Neural progenitor cell (in vitro differentiated cells): ENCODE data around the gene SPTB. TPM values are rescaled to one million over a fixed set of nuclear protein-coding genes. Genes with fewer than 3 reads are reported as not detected.

Source experiments
- DNase-seq: peaks from one replicate; pipeline ENCODE4 v3.0.0-alpha.2; 2016; ENCODE audit warnings: low spot score
- H2AFZ ChIP-seq: fragments of 200-600 bp; sonication (generic); replicated peaks from 2 replicates; pipeline ENCODE4 v1.6.1; 2016; ENCODE audit warnings: antibody characterized with exemption
- H3F3A ChIP-seq: fragments of 200-600 bp; sonication (generic); 2 replicates; pipeline ENCODE4 v1.6.1; 2016; ENCODE audit warnings: antibody characterized with exemption, low read depth
- H3K27ac ChIP-seq: fragments of 200-600 bp; sonication (generic); 2 replicates; pipeline ENCODE4 v1.5.1; 2016; ENCODE audit warnings: mild to moderate bottlenecking
- H3K27me3 ChIP-seq: fragments of 200-600 bp; sonication (generic); 2 replicates; pipeline ENCODE4 v1.6.1; 2016; ENCODE audit warnings: mild to moderate bottlenecking, moderate library complexity
- H3K36me3 ChIP-seq: fragments of 200-600 bp; sonication (generic); 2 replicates; pipeline ENCODE4 v1.5.1; 2016
- H3K4me1 ChIP-seq: fragments of 200-600 bp; sonication (generic); 2 replicates; pipeline ENCODE4 v1.6.1; 2016; ENCODE audit warnings: mixed run types
- H3K4me2 ChIP-seq: fragments of 200-600 bp; sonication (generic); 2 replicates; pipeline ENCODE4 v1.6.1; 2016
- H3K4me3 ChIP-seq: fragments of 200-600 bp; sonication (generic); 2 replicates; pipeline ENCODE4 v1.5.1; 2016
- H3K79me2 ChIP-seq: fragments of 200-600 bp; sonication (generic); 2 replicates; pipeline ENCODE4 v1.6.1; 2016; ENCODE audit warnings: low read depth
- H3K9ac ChIP-seq: fragments of 200-600 bp; sonication (generic); 2 replicates; pipeline ENCODE4 v1.6.1; 2016
- H3K9me3 ChIP-seq: fragments of 200-600 bp; sonication (generic); 2 replicates; pipeline ENCODE4 v1.5.1; 2016; ENCODE audit warnings: low read depth
- H4K20me1 ChIP-seq: fragments of 200-600 bp; sonication (generic); 2 replicates; pipeline ENCODE4 v1.6.1; 2016; ENCODE audit warnings: low read depth
- H3K27ac Mint-ChIP-seq: 3 replicates; pipeline ENCODE4 v1.8.0; 2021; ENCODE audit warnings: mixed read lengths
- H3K27me3 Mint-ChIP-seq: 2 replicates; pipeline ENCODE4 v1.8.0; 2022; ENCODE audit warnings: low read depth, mild to moderate bottlenecking, inconsistent platforms, moderate library complexity, mixed read lengths; ENCODE audit not compliant: insufficient read depth
- H3K36me3 Mint-ChIP-seq: 3 replicates; pipeline ENCODE4 v1.8.0; 2021; ENCODE audit warnings: mixed read lengths
- H3K4me1 Mint-ChIP-seq: 3 replicates; pipeline ENCODE4 v1.8.0; 2021; ENCODE audit warnings: mixed read lengths
- H3K4me3 Mint-ChIP-seq: 3 replicates; pipeline ENCODE4 v1.8.0; 2021; ENCODE audit warnings: mild to moderate bottlenecking, moderate library complexity, mixed read lengths
- H3K9me3 Mint-ChIP-seq: 3 replicates; pipeline ENCODE4 v1.8.0; 2020; ENCODE audit warnings: mixed read lengths
- EZH2 ChIP-seq: fragments of 200-600 bp; sonication (generic); IDR thresholded peaks from 2 replicates; pipeline ENCODE4 v1.6.1; 2017; ENCODE audit warnings: antibody characterized with exemption, mild to moderate bottlenecking, moderate library complexity
- EZH2phosphoT487 ChIP-seq: fragments of 200-600 bp; sonication (generic); IDR thresholded peaks from 2 replicates; pipeline ENCODE4 v1.6.1; 2017; ENCODE audit warnings: antibody characterized with exemption
- total RNA-seq: library from RNA; depleted of rRNA; stranded (reverse); fragments of >200 nt; gene quantifications from 2 replicates; pipeline ENCODE4 v1.2.3, GENCODE V29; 2015; ENCODE audit warnings: low replicate concordance
- TF ChIP-seq, protein P1 (sequence below): fragments of 200-600 bp; sonication (generic); IDR thresholded peaks from 2 replicates; pipeline ENCODE4 v1.5.1; 2017; ENCODE audit warnings: antibody characterized with exemption, mild to moderate bottlenecking

The SPTB gene
- total RNA-seq, 1 donor from 2014 or later = 0.09 TPM

DNA sequence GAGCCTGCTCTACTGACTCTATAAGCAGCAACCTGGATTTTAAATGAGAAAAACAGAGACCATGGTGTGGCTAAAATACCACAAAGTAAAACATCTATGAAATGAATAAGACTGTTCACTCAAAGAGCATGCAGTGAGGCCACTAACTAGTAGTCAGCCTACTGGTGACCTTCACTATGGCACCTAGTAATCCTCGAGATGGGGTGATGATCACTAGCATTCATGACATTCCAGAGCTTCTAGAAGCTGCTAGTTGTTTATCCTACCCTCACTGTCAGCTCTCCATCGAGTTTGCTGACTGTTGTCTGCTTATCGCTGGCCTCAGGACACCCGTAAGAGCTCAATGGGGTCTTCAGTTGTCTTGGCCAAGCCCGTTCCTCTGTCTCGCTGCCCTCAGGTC, 13.7 kb downstream of the SPTB start:
- DNase-seq = no peak
- Mint-ChIP-seq H3K9me3 (no peaks in the 10 kb centered on the region), H3K27ac (no peak overlapping the region), H3K36me3 (no peaks in the 10 kb centered on the region), H3K4me1 (peaks cover 10% of the 10 kb centered on the region), H3K4me3 (no peak overlapping the region), H3K27me3 (peaks cover 8% of the 10 kb centered on the region)
- Histone ChIP-seq H3F3A (peaks cover 10% of the 10 kb centered on the region), H3K79me2 (no peaks in the 10 kb centered on the region), H3K27ac (no peak overlapping the region), H3K36me3 (no peaks in the 10 kb centered on the region), H4K20me1 (no peaks in the 10 kb centered on the region), H3K9me3 (no peaks in the 10 kb centered on the region), H3K4me3 (no peak overlapping the region), H3K4me1 (peaks cover 11% of the 10 kb centered on the region), H2AFZ (no peak overlapping the region), H3K4me2 (no peak overlapping the region), H3K27me3 (peaks cover 7% of the 10 kb centered on the region), H3K9ac (no peak overlapping the region)
- no peak for TF ChIP-seq EZH2phosphoT487
- TF ChIP-seq, protein P1, sequence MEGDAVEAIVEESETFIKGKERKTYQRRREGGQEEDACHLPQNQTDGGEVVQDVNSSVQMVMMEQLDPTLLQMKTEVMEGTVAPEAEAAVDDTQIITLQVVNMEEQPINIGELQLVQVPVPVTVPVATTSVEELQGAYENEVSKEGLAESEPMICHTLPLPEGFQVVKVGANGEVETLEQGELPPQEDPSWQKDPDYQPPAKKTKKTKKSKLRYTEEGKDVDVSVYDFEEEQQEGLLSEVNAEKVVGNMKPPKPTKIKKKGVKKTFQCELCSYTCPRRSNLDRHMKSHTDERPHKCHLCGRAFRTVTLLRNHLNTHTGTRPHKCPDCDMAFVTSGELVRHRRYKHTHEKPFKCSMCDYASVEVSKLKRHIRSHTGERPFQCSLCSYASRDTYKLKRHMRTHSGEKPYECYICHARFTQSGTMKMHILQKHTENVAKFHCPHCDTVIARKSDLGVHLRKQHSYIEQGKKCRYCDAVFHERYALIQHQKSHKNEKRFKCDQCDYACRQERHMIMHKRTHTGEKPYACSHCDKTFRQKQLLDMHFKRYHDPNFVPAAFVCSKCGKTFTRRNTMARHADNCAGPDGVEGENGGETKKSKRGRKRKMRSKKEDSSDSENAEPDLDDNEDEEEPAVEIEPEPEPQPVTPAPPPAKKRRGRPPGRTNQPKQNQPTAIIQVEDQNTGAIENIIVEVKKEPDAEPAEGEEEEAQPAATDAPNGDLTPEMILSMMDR = no peak
- no peak for TF ChIP-seq EZH2

DNA sequence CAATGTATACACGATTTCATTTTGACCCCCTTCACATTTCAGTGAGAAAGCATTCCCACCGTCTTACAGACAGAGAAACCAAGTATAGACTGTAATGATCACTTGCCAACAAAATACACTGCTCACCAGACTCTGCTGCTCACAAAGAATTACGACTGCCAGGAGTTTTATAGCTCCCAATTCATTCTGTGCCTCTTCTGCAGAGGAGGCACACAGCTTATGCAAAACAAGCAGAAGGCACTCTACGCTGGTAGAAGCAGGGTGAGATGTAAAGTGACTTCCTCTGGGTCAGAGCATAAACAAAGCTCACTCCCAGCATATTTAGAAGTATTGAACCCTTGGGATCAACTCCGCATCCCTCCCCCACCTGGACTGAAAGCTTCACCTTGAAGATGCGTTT, 14.6 kb downstream of the SPTB start:
- H4K20me1 ChIP-seq = no peaks in the 10 kb centered on the region
- H3K27me3 Mint-ChIP-seq = peaks cover 7% of the 10 kb centered on the region
- no peak for TF ChIP-seq EZH2phosphoT487
- TF ChIP-seq, protein P1 = no peak
- TF ChIP-seq EZH2 = no peak
- H2AFZ ChIP-seq = no peak overlapping the region
- peaks cover 10% of the 10 kb centered on the region for H3F3A ChIP-seq
- no peaks in the 10 kb centered on the region for H3K9me3 ChIP-seq
- H3K4me3 ChIP-seq = no peak overlapping the region
- no peaks in the 10 kb centered on the region for H3K36me3 ChIP-seq
- no peak overlapping the region for H3K4me3 Mint-ChIP-seq
- no peak overlapping the region for H3K27ac Mint-ChIP-seq
- H3K27me3 ChIP-seq = no peaks in the 10 kb centered on the region
- no peak overlapping the region for H3K4me2 ChIP-seq
- no peak overlapping the region for H3K27ac ChIP-seq
- no peaks in the 10 kb centered on the region for H3K79me2 ChIP-seq
- DNase-seq = no peak
- H3K36me3 Mint-ChIP-seq = no peaks in the 10 kb centered on the region
- no peaks in the 10 kb centered on the region for H3K9me3 Mint-ChIP-seq
- H3K4me1 Mint-ChIP-seq = peaks cover 12% of the 10 kb centered on the region
- H3K9ac ChIP-seq = no peak overlapping the region
- peaks cover 16% of the 10 kb centered on the region for H3K4me1 ChIP-seq

DNA sequence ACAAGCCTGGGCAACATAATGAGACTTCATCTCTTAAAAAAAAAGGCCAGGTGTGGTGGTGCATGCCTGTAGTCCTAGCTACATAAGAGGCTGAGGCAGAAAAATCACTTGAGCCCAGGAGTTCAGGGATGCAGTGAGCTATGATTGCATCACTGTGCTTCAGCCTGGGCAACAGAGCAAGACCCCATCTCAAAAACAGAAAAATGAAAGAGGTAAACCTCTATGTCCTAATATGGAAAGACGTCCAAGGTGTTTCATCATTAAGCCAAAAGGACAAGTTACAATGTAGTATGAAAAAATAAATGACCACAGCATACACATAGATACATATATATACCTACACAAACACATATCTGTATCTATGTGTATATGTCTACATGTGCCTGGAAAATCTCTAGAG, 15.4 kb downstream of the SPTB start:
- Mint-ChIP-seq H3K9me3 (no peaks in the 10 kb centered on the region), H3K4me1 (peaks cover 12% of the 10 kb centered on the region)
- TF ChIP-seq EZH2phosphoT487 = no peak
- TF ChIP-seq, protein P1 = no peak
- TF ChIP-seq EZH2 = no peak

More for the DNA sequence above, 15.4 kb downstream of the SPTB start:
- Histone ChIP-seq H3K36me3 (no peaks in the 10 kb centered on the region), H3K9me3 (no peaks in the 10 kb centered on the region), H3K27ac (no peak overlapping the region), H3K4me1 (peaks cover 19% of the 10 kb centered on the region), H3K79me2 (no peaks in the 10 kb centered on the region), H3K9ac (no peak overlapping the region), H4K20me1 (no peaks in the 10 kb centered on the region), H2AFZ (no peak overlapping the region), H3K4me3 (no peak overlapping the region), H3K27me3 (no peaks in the 10 kb centered on the region), H3F3A (peaks cover 10% of the 10 kb centered on the region), H3K4me2 (no peak overlapping the region)
- no peak for DNase-seq
- Mint-ChIP-seq H3K27me3 (peaks cover 7% of the 10 kb centered on the region), H3K36me3 (no peaks in the 10 kb centered on the region), H3K27ac (no peak overlapping the region), H3K4me3 (no peak overlapping the region)
